GM19035 (cell line): Measurements from ENCODE around the gene SDR9C7.
"Not testable (repeated sequence)": the region's sequence is repeated elsewhere in the genome, so short reads cannot be mapped to it uniquely, and the experiment has no call there.

Experiments
- ATAC-seq: cut with Tn5 transposase; IDR thresholded peaks from one replicate; pipeline ENCODE4 v1.9.1; 2021; ENCODE audit not compliant: unreplicated experiment

Gene SDR9C7

DNA sequence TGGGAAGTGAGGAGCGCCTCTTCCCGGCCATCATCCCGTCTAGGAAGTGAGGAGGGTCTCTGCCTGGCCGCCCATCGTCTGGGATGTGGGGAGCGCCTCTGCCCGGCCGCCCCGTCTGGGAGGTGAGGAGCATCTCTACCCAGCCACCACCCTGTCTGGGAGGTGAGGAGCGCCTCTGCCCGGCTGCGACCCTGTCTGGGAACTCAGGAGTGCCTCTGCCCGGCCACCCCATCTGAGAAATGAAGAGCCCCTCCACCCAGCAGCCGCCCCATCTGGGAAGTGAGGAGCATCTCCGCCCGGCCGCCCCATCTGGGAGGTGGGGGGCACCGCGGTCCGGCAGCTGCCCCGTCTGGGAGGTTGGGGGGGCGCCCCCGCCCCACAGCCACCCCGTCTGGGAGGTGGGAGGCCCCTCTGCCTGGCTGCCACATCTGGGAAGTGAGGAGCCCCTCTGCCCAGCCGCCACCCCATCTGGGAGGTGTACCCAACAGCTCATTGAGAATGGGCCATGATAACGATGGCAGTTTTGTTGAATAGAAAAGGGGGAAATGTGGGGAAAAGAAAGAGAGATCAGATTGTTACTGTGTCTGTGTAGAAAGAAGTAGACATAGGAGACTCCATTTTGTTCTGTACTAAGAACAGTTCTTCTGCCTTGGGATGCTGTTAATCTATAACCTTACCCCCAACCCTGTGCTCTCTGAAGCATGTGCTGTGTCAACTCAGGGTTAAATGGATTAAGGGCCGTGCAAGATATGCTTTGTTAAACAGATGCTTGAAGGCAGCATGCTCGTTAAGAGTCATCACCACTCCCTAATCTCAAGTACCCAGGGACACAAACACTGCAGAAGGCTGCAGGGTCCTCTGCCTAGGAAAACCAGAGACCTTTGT lies 54.7 kb downstream of the SDR9C7 start:
- ATAC-seq, result not testable (repeated sequence)

DNA sequence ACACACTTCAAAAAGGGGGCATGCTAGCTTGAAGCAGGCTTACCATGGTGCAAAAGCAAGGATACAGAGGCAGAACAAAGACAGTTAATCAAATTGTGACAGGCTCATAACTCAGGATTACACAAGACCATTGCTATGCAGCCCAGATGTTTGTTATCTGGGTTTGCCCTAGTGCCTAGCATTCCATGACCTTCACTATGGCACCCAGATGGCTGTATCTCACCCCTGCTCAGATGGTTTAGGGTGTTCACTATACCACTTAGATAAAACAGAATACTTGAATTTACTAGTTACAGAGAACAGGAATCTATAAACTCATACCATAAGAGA lies 56.2 kb downstream of the SDR9C7 start:
- no peak for ATAC-seq

DNA sequence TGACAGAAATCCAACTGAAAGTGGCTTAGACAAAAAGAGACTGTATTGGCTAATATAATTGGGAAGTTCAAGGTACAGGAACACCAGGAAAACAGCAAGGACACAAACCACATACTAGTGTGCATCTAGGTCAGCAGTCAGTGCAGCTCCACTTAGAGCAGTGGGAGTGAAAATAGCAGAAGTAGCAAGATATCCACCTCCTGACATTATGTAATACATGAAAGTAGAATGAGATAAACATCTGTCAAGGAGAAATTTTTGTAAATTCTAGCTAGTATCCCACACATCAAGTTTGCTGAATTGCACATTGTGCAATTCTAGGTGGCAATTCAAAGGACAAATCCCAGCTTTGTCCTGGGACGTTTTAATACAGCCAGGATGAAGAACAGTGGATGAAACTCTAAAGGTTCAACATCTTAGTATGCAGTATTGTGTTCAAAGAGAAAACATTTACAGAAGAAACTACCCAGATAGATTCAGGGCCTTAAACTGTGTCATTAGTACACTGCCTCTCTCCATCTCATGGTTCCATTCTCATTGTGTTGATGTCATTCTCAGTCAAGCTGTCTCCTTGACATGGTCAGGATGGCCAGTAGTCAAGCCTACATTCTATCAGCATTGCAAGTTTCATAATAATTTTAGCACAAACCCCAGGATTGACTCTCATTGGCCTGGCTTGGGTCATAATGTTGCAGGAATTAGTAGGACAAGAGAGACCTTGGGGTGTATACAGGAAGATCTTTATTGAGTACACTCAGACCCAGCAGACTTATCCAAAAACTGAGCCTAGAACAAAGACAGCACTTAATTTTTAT lies 56.8 kb downstream of the SDR9C7 start:
- no peak for ATAC-seq

DNA sequence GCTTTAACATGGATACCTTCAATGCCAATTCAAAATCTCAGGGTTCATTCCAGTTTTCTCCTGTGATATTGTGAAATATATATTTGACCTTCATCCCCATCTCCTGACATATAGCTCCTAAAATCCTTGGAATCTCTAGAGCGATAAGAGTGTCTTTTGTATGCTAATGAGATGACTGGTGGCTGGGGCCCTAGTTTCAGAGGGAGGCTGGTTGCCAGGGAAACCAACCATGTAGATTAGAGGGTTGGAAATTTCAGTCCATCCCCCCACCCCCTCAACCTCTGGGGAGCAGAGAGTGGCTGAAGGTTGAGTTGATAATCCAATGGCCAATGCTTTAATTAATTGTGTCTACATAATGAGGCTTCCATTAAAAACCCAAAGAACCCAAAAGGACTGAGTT lies 59.4 kb downstream of the SDR9C7 start:
- no peak for ATAC-seq

DNA sequence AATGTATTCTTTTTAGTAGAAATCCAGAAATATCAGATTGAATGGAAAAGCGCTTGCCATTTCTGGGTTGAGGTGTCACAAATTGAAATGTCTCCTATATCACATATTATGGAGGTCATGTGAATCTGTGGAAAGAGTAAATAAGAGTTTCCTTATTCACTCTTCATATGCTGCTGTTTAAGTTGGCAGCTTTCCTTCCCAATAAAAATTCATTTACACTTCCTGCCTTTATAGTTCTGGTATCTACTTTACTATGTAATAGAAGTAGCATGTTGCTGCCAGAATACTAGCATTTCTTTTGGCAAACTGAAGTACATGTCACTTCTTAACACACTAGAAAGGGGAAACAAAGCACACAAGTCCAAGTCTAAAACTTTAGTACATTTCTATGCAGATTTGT lies 60.8 kb downstream of the SDR9C7 start:
- ATAC-seq, result no peak
